OCI-LY7 (cell line): ENCODE results near the gene PITPNB.

ENCODE experiments used
- CTCF ChIP-seq: fragments of 200-600 bp; sonication (generic); conservative IDR thresholded peaks from 2 replicates; pipeline ENCODE4 v1.5.1; 2014; ENCODE audit warnings: mild to moderate bottlenecking, antibody characterized with exemption, low read length, moderate library complexity, mixed read lengths
- EZH2phosphoT487 ChIP-seq: fragments of 200-600 bp; sonication (generic); IDR thresholded peaks from 2 replicates; pipeline ENCODE4 v1.6.1; 2018; ENCODE audit warnings: low read depth, borderline replicate concordance, mild to moderate bottlenecking, mixed run types, antibody characterized with exemption, low read length, moderate library complexity, mixed read lengths

DNA sequence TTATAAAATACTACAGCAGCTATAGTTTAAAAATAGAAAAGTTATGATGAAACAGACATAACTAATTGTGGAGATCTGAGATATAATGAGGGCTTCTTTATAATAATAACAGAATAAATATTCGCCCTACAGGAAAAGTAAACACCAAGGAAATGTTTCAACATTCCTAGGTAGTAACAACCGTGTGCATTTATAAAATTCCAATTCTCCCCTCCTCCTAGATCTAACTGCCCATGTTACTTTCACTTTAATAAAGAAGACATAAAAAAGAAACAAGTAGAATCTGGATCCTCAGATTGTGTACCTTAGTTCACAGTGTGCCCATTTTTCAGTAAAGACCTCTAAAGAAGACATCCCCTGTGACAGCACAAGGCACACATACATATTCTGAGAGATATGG lies 59.7 kb downstream of the PITPNB start:
- TF ChIP-seq CTCF (no peak), EZH2phosphoT487 (no peak)
